SU-DHL-6 (cell line): ENCODE data around the gene FPGS.

ENCODE experiments used
- EZH2phosphoT487 ChIP-seq: fragments of 200-600 bp; sonication (generic), shearing (Covaris generic); conservative IDR thresholded peaks from 2 replicates; pipeline ENCODE4 v1.6.1; 2018; ENCODE audit warnings: mild to moderate bottlenecking, antibody characterized with exemption, low read length, moderate library complexity, mixed read lengths
- TF ChIP-seq, protein P1 (sequence below): fragments of 200-600 bp; sonication (generic); IDR thresholded peaks from one replicate; pipeline ENCODE4 v1.5.1; 2017; ENCODE audit warnings: antibody characterized with exemption, mild to moderate bottlenecking, low read length, moderate library complexity; ENCODE audit not compliant: insufficient read depth, poor library complexity, severe bottlenecking

DNA sequence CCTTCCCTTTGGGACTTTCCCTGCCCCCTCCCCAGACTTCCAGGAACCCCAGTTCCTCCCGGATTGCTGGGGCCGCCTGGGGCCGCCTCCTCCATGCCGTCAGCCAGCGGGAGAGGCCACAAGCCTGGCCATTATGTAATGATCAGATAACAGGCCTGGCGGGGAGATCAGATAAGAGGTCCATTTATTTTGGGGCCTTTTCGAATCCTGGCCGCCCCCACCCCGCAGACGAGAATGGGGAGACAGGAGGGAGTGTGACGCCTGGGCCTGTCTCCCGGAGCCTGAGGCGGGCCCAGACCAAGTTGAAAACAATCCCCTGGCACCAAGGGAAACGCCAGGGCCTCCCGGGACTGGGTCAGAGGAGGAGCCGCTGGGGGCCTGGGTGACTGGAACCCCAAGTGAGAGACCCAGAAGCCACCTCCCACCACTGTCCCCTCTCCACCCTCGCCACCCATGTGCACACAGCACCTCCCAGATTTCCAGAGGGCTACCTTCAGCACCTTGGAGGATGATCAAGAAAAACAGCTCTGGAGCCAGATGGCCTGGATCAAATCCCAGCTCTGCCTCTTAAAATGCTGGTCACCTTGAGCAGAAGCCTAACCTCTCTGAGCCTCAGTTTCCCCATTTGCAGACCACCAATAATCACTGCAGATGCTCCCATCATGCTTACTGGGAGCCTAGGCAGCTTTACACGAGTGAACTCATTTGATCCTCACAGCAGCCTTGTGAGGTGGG lies 43.9 kb downstream of the FPGS start:
- TF ChIP-seq, protein P1, sequence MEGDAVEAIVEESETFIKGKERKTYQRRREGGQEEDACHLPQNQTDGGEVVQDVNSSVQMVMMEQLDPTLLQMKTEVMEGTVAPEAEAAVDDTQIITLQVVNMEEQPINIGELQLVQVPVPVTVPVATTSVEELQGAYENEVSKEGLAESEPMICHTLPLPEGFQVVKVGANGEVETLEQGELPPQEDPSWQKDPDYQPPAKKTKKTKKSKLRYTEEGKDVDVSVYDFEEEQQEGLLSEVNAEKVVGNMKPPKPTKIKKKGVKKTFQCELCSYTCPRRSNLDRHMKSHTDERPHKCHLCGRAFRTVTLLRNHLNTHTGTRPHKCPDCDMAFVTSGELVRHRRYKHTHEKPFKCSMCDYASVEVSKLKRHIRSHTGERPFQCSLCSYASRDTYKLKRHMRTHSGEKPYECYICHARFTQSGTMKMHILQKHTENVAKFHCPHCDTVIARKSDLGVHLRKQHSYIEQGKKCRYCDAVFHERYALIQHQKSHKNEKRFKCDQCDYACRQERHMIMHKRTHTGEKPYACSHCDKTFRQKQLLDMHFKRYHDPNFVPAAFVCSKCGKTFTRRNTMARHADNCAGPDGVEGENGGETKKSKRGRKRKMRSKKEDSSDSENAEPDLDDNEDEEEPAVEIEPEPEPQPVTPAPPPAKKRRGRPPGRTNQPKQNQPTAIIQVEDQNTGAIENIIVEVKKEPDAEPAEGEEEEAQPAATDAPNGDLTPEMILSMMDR = no peak
- no peak for TF ChIP-seq EZH2phosphoT487
